SK-N-MC (cell line): ENCODE data around the gene PCGF3.

Experiments
- DNase-seq: peaks from one replicate; pipeline ENCODE4 v3.0.0-alpha.2; 2011; ENCODE audit warnings: low read depth, low spot score
- H3K27ac ChIP-seq: fragments of 200-600 bp; sonication (generic); 2 replicates; pipeline ENCODE4 v1.5.1; 2016; ENCODE audit warnings: mixed run types
- H3K36me3 ChIP-seq: fragments of 200-600 bp; sonication (generic); 2 replicates; pipeline ENCODE4 v1.6.1; 2017; ENCODE audit warnings: antibody characterized with exemption, low read length, mixed read lengths; ENCODE audit not compliant: insufficient read depth
- H3K4me3 ChIP-seq: fragments of 200-600 bp; sonication (generic); 2 replicates; pipeline ENCODE4 v1.5.1; 2016
- H3K9ac ChIP-seq: fragments of 200-600 bp; sonication (generic); 2 replicates; pipeline ENCODE4 v1.8.0; 2017; ENCODE audit warnings: mixed run types, mixed read lengths; ENCODE audit not compliant: insufficient read length
- H3K9me3 ChIP-seq: fragments of 200-600 bp; sonication (generic); 2 replicates; pipeline ENCODE4 v1.6.1; 2017; ENCODE audit warnings: low read depth, mild to moderate bottlenecking, antibody characterized with exemption, low read length, moderate library complexity, mixed read lengths
- EZH2 ChIP-seq: fragments of 200-600 bp; sonication (generic); IDR thresholded peaks from one replicate; pipeline ENCODE4 v1.6.1; 2017; ENCODE audit warnings: antibody characterized with exemption
- FOXP2 ChIP-seq: optimal IDR thresholded peaks from 2 replicates; pipeline ENCODE3; 2011; ENCODE audit warnings: mild to moderate bottlenecking, moderate library complexity; ENCODE audit not compliant: insufficient read depth; ENCODE audit errors: extremely low read length, control extremely low read depth
- POLR2AphosphoS5 ChIP-seq: IDR thresholded peaks from 2 replicates; pipeline ENCODE4 v1.6.1; 2012; ENCODE audit warnings: mild to moderate bottlenecking, low read depth, low read length, borderline replicate concordance

PCGF3 gene

GRCh38 chr4:788006-788635 is 82.5 kb downstream of the PCGF3 start:
- no peak for DNase-seq
- TF ChIP-seq FOXP2 (no peak), EZH2 (no peak), POLR2AphosphoS5 (no peak)
- Histone ChIP-seq H3K36me3 (no peaks in the 10 kb centered on the region), H3K27ac (no peak overlapping the region), H3K4me3 (no peak overlapping the region), H3K9ac (no peak overlapping the region), H3K9me3 (no peaks in the 10 kb centered on the region)

DNA sequence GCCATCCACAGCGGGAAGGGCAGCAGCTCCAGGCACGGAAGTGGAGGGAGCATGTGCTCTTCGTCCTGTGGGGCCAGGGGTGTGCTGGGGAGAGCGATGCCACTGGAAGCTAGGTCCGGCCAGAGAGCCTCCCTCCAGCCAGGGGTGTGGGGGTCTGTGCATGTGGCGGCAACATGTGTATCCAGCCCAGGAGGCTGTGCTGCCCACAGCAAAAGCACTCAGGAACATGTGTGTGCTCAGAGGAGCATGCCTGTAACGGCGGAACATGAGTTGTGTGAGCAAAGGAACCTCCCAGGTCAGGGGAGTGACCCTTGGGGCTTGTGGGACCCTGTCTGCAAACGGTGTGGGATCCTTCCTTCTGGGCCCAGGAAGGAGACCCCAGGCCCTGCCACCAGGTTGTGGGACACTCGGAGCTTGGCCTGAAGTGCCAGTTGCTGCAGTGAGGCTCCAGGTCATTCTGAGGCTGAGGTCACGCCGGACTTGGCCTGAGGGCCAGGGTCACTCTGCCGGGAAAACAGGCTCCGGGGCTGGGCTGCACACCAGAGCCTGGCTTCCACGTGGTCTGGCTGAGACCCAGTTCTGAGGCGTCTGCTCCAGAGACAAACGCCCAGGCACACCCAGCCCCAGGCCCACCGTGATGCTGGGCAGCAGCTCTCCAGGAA is 83.1 kb downstream of the PCGF3 start:
- no peaks in the 10 kb centered on the region for H3K36me3 ChIP-seq
- H3K9me3 ChIP-seq, result no peaks in the 10 kb centered on the region
- no peak overlapping the region for H3K27ac ChIP-seq
- no peak for TF ChIP-seq POLR2AphosphoS5
- no peak for TF ChIP-seq EZH2
- TF ChIP-seq FOXP2, result no peak
- no peak overlapping the region for H3K9ac ChIP-seq
- no peak overlapping the region for H3K4me3 ChIP-seq
- no peak for DNase-seq

GRCh38 chr4:789571-790465 is 84.2 kb downstream of the PCGF3 start:
- TF ChIP-seq EZH2 (no peak), POLR2AphosphoS5 (no peak), FOXP2 (no peak)
- DNase-seq, result no peak
- no peak overlapping the region for H3K9ac ChIP-seq
- H3K9me3 ChIP-seq, result no peaks in the 10 kb centered on the region
- no peak overlapping the region for H3K4me3 ChIP-seq
- H3K36me3 ChIP-seq, result no peaks in the 10 kb centered on the region
- no peak overlapping the region for H3K27ac ChIP-seq

DNA sequence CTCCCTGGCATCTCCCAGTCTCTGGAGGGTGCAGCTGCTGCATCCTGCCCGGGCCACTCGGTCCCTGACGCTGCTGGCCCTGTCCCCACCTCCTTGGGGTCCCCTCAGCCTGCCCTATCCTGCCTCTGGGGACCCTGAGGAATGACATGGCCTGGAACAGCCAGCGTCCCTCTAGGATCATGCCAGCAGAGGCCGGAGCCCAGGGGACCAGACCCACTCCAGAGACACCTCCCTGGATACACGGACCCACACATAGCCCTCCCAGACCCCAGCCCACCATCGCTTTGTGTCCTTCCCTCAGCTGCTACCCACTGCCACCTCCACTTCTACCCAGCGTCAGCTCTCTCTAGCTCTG is 84.8 kb downstream of the PCGF3 start:
- Histone ChIP-seq H3K36me3 (no peaks in the 10 kb centered on the region), H3K4me3 (no peak overlapping the region), H3K9me3 (no peaks in the 10 kb centered on the region), H3K27ac (no peak overlapping the region), H3K9ac (no peak overlapping the region)
- TF ChIP-seq EZH2, result no peak
- TF ChIP-seq FOXP2, result no peak
- no peak for TF ChIP-seq POLR2AphosphoS5
- no peak for DNase-seq

- H3K36me3 ChIP-seq, result no peaks in the 10 kb centered on the region
Measured at GRCh38 chr4:791252-791897, 85.7 kb downstream of the PCGF3 start.

GRCh38 chr4:791898-792625 is 86.4 kb downstream of the PCGF3 start:
- H3K36me3 ChIP-seq, result no peaks in the 10 kb centered on the region
- no peak overlapping the region for H3K4me3 ChIP-seq
- no peak for DNase-seq
- H3K9ac ChIP-seq, result no peak overlapping the region
- no peak for TF ChIP-seq POLR2AphosphoS5
- no peak for TF ChIP-seq FOXP2
- no peak for TF ChIP-seq EZH2
- no peak overlapping the region for H3K27ac ChIP-seq
- H3K9me3 ChIP-seq, result no peaks in the 10 kb centered on the region

More at GRCh38 chr4:791252-791897, 85.7 kb downstream of the PCGF3 start:
- H3K9me3 ChIP-seq, result no peaks in the 10 kb centered on the region
- no peak overlapping the region for H3K9ac ChIP-seq
- no peak for TF ChIP-seq FOXP2
- TF ChIP-seq POLR2AphosphoS5, result no peak
- TF ChIP-seq EZH2, result no peak
- DNase-seq, result no peak
- H3K27ac ChIP-seq, result no peak overlapping the region
- H3K4me3 ChIP-seq, result no peak overlapping the region

GRCh38 chr4:792626-793092 is 87.0 kb downstream of the PCGF3 start:
- DNase-seq, result no peak
- Histone ChIP-seq H3K36me3 (no peaks in the 10 kb centered on the region), H3K9me3 (no peaks in the 10 kb centered on the region), H3K4me3 (no peak overlapping the region), H3K27ac (no peak overlapping the region), H3K9ac (no peak overlapping the region)
- TF ChIP-seq FOXP2 (no peak), POLR2AphosphoS5 (no peak), EZH2 (no peak)
